ENCODE results near the gene TPO.

DNA sequence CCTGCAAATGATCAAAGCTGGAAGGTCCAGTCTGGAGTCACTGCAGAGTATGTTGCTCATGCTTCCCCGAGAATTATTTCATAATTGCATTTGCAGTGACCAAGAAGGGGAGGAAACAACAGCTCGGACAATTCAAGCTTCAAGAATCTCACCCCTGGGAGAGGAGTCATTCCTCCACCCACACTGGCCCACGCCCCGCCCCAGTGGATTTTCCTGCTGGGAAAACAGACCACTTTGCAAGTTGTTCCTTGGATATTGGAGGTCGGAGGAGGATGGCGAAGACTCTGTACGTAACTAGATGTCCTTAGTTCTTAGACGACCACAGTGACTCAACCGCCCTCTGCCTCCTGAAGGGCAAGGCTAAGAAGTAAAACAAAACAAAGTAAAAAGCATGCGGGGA is 159.4 kb downstream of the TPO start:
- TF ChIP-seq EZH2 (IDR thresholded peaks at IDR 0.05; ENCODE audit: low read depth): no peak
- TF ChIP-seq, protein P1, sequence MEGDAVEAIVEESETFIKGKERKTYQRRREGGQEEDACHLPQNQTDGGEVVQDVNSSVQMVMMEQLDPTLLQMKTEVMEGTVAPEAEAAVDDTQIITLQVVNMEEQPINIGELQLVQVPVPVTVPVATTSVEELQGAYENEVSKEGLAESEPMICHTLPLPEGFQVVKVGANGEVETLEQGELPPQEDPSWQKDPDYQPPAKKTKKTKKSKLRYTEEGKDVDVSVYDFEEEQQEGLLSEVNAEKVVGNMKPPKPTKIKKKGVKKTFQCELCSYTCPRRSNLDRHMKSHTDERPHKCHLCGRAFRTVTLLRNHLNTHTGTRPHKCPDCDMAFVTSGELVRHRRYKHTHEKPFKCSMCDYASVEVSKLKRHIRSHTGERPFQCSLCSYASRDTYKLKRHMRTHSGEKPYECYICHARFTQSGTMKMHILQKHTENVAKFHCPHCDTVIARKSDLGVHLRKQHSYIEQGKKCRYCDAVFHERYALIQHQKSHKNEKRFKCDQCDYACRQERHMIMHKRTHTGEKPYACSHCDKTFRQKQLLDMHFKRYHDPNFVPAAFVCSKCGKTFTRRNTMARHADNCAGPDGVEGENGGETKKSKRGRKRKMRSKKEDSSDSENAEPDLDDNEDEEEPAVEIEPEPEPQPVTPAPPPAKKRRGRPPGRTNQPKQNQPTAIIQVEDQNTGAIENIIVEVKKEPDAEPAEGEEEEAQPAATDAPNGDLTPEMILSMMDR (conservative IDR thresholded peaks at IDR 0.05): no peak
